HG03442 (cell line): ENCODE results near the gene HCAR2.
"Not testable (repeated sequence)": the region's sequence is repeated elsewhere in the genome, so short reads cannot be mapped to it uniquely, and the experiment has no call there.

Experiments used
- ATAC-seq: cut with Tn5 transposase; IDR thresholded peaks from one replicate; pipeline ENCODE4 v1.9.1; 2021; ENCODE audit warnings: mild to moderate bottlenecking, moderate library complexity; ENCODE audit not compliant: unreplicated experiment

Gene HCAR2

DNA sequence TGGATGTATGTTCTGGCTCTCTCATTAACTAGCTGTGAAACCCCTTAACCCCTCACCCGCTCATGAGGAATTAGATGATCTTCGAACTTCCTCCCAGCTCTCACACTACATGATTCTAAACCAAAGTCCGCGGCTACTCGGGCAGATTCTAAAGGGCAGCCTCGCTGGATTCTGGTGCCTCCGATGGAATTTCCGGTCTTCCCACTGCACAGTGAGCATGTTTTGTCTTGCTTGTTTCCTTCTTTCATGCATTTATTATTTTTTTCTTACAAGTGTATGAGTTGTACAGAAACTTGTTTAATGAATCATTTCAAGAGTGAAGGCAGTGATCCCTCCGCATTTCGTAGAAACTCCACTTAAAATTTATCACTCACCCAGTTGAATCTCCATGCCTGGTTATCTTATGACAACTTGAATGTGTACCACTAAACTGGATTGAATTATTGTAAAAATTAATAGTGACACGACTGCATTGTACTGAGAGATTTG, 17.9 kb upstream of the HCAR2 start:
- no peak for ATAC-seq

DNA sequence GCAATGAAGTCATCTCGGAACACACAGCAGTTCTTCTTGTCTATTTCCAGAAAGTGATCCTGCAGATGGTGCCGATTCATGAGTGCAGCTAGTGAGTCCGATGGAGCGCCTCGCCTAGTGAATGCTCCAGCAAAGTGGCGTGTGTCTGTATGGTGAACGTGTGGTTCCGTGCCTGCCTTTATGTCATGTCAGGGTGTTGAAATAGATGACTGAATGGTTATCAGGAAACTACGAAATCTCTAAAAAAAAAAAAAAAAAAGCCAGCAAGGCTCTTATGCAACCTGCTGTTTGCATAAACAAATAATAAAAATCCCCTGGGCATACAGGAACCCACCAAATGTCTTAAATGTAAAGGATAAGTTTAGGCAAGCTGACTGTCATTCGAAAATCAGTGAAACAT, 13.5 kb upstream of the HCAR2 start, which contains the start of gene HCAR3:
HCAR3 (minus strand) TSS at position 154 of the 400 bp plus-strand sequence; CDS start at position 80, 74 bp downstream.
- ATAC-seq: not testable (repeated sequence)

- not testable (repeated sequence) for ATAC-seq
Observed at GRCh38 chr12:122715211-122715610, 12.1 kb upstream of the HCAR2 start.

GRCh38 chr12:122713491-122714188, 10.5 kb upstream of the HCAR2 start:
- ATAC-seq: not testable (repeated sequence)

- ATAC-seq: not testable (repeated sequence)
Observed at GRCh38 chr12:122711266-122711665, 8.1 kb upstream of the HCAR2 start.

GRCh38 chr12:122710341-122710740, 7.2 kb upstream of the HCAR2 start:
- ATAC-seq: not testable (repeated sequence)

DNA sequence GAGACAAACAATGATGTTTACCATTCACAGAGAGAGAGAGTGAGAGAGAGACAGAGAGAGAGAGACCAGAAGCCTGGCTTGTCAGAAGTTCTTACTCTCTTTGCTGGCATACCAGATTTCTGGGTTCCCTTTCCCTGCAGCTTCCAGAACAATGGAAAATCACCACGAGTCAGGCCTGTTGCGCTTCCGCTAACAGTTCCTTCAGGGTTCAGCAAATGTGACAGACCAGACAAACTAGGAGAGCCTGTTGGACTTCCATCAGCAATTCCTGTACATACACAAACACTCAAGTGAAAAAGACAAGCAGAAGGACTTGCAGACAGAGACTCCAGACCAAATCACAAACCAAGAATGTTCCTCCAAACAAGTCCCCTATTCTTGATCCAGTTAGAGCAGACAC, 6.1 kb upstream of the HCAR2 start:
- not testable (repeated sequence) for ATAC-seq

DNA sequence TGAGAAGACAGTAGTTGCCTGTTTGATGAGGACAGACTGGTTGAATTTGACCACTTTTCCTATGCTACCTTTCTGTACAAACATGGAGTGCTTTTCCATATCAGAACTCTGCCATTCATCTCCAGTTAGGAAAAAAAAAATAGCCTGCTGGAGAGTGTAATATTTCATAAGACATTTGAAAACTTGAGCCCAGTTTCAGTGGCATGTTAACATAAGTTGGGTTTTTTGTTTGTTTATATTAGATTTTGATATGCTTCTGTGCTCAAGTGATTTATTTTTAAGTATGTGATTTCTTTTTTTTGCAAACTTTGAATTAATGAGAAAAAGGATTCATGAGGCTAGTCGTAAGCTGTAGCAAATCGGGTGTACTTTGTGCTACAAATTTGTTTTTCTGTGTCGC, 684 bp upstream of the HCAR2 start:
- ATAC-seq: not testable (repeated sequence)

DNA sequence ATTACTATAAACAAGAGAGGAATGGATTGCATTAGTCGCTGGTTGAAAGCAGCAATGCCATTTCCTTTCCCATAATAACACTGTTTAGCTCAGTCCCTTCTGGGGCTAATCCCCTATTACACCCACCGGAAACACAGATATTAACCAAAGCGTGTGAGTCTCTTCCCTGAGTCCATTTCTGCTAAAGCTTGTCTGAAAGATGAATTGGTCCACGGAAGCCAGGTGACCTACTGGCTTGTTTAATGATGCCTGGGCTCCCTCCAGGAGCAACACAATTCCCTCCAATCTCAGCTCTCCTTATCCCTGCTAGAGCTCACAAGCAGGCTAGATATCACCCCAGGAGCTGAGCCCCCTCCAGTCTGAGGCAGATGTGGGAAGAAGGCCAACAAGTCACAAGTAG, 1.7 kb downstream of the HCAR2 start:
- ATAC-seq: not testable (repeated sequence)

DNA sequence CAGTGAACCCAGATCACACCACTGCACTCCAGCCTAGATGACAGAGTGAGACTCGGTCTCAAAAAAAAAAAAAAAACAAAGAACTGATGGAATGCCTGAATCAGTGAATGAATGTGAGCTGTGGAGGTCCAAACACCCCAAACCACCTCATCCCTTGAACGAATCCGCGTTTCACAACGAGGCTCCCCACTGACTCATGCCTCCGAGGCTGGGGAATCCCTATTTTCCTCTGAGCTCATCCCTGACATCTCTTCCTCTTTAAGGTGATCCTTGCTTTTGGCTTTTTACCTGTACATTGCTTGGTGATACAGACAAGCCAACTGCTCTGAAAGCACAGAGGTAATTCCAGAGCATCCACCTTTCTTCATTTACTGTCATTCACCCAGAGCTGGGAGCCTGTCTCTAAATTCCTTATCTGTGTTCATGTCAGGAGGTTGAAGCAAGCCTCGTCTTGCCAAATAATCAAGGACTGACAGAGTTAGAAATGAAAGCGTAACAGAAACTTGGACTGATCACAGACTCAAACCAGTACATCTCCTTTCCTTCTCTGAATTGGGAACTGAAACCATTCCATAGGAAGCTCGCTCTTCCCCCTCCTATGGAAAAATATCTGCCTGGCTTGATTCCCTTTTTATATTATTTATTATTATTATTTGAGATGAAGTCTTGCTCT, 3.0 kb downstream of the HCAR2 start:
- not testable (repeated sequence) for ATAC-seq

GRCh38 chr12:122696922-122697321, 6.2 kb downstream of the HCAR2 start:
- ATAC-seq: not testable (repeated sequence)

DNA sequence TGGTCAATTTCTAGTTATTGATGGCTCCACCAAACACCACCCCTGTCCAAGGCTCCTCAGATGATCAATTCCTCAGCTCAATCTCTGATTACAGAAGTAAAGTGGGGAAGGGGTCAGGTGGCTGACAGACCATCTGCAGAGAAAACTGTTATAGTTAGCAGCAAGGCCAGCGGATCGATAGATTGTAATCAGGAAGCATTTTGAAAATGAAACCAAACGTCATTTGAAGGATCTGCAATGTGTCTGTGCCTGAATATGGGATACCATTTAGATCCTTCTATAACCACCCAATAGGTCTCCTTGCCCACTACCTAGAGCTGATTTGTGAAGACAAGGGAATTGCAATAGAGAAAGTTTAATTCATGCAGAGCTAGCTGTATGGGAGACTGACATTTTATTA, 11.6 kb downstream of the HCAR2 start:
- no peak for ATAC-seq

DNA sequence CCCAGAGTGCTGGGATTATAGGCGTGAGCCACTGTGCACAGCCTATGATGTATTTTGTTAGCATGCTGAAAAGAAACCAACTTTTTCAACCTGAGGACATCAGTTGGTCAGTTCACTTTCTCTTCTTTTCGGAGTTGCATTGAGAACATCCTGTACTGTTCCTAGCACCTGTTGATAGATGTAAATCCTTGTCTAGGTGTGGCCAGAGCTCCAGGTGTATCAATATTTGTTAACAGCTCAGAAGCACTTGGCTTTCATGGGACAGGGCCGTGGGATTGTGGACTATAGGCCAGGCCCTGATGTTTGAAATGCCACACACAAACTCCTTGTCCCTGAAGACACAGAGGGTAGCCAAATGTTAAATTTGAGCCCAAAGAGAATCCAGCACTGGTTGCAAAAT, 14.9 kb downstream of the HCAR2 start:
- no peak for ATAC-seq

- ATAC-seq: no peak
Observed at GRCh38 chr12:122687086-122687485, 16.1 kb downstream of the HCAR2 start.

DNA sequence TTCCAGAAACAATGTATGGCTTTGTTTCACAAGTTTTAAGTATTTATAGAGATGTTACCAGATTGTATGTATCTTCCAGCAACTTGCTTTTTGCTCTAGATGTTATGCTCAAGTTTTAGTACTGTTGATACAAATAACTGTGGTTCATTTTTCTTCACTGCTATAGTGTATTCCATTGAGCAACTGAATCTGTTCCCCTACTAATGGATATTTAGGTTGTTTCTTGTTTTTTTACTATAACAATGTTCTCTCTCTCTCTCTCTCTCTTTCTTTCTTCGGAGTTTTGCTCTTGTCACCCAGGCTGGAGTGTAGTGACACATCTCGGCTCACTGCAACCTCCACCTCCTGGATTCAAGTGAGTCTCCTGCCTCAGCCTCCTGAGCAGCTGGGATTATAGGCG, 16.6 kb downstream of the HCAR2 start:
- no peak for ATAC-seq

- no peak for ATAC-seq
Observed at GRCh38 chr12:122684297-122684813, 18.8 kb downstream of the HCAR2 start.

DNA sequence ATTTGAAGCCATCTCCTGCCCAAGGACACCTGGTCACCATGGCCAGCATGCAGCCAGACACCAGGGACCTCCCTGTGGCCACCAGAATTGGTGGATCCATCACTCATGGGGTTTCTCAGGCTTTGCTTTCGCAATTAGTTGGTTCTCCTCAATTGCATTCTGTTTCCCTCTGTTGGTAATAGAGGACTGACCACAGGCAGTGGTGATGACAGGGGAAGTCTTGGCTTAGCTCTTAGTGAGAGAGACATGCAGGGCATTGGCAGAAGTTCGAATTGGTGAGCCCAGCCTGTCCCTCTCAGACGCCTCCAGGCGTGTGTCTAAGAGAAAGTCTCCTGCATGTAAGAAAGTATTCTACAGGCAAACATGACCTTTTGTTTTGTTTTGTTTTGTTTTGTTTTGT, 21.3 kb downstream of the HCAR2 start:
- no peak for ATAC-seq

DNA sequence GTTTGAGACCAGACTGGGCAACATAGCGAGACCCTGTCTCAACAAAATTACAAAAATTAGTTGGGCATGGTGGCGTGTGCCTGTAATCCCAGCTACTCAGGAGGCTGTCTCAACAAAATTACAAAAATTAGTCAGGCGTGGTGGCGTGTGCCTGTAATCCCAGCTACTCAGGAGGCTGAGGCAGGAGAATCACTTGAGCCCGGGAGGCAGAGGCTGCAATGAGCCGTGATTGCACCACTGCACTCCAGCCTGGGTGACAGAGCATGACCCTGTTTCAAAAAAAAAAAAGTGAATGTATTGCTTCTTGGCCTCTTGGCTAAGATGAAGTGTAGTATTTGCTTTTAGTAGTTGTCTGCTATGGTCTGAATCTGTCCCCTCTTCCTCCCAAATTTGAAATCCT, 22.2 kb downstream of the HCAR2 start:
- not testable (repeated sequence) for ATAC-seq

GRCh38 chr12:122676781-122677180, 26.4 kb downstream of the HCAR2 start:
- not testable (repeated sequence) for ATAC-seq

GRCh38 chr12:122676015-122676414, 27.1 kb downstream of the HCAR2 start:
- ATAC-seq: not testable (repeated sequence)

- ATAC-seq: no peak
Observed at GRCh38 chr12:122672515-122672914, 30.6 kb downstream of the HCAR2 start.
